ENCODE data around the gene NEK7.
"Not testable (repeated sequence)": the region's sequence is repeated elsewhere in the genome, so short reads cannot be mapped to it uniquely, and the experiment has no call there.

NEK7 gene

GRCh38 chr1:198298640-198299039 is 141.8 kb downstream of the NEK7 start:
- no peak for DNase-seq

DNA sequence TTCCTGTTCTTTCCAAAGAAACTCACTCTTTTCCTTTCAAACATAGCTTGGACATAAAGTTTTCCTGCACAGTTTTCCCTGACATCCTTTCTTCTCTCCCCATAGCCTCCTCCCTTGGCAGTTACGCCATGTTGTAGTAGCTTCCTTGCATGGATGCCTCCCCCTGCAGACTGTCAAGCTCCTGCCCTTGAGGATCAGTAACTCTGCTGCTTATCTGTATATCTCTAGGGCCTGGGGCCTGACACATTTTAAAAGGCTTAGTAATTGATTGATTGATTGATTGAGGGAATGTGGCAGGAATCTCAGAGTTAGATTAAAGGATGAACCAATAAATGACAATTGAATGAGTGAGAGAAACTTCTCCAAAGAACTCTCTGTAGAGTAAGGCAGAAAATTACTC is 143.7 kb downstream of the NEK7 start:
- DNase-seq, result no peak

GRCh38 chr1:198304431-198304830 is 147.6 kb downstream of the NEK7 start:
- DNase-seq, result no peak

DNA sequence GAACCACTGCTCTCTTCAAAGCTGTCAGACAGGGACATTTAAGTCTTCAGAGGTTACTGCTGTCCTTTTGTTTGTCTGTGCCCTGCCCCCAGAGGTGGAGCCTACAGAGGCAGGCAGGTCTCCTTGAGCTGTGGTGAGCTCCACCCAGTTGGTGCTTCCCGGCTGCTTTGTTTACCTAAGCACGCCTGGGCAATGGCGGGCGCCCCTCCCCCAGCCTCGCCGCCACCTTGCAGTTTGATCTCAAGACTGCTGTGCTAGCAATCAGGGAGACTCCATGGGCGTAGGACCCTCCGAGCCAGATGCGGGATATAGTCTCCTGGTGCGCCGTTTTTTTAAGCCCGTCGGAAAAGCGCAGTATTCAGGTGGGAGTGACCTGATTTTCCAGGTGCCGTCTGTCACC is 158.0 kb downstream of the NEK7 start:
- DNase-seq, result not testable (repeated sequence)

DNA sequence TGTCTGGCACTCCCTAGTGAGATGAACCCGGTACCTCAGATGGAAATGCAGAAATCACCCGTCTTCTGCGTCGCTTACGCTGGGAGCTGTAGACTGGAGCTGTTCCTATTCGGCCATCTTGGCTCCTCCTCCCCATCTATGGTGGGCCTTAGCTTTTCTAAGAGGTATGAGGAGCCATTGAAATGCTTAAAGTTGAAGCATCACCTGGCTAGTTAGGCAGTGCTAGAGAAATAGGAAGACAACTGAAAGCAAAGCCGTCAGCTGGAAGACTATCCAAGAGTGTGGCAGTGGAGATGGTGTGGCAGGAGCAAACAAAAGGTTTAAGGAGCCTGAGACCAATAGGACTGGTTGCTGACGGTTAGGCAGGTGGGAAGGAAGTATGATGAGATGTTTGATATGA is 158.5 kb downstream of the NEK7 start:
- not testable (repeated sequence) for DNase-seq

GRCh38 chr1:198316546-198317100 is 159.8 kb downstream of the NEK7 start:
- no peak for DNase-seq

- DNase-seq, result no peak
Observed at GRCh38 chr1:198318085-198318484, 161.3 kb downstream of the NEK7 start.

- DNase-seq, result no peak
Observed at GRCh38 chr1:198320759-198321158, 164.0 kb downstream of the NEK7 start.

- DNase-seq, result no peak
Observed at GRCh38 chr1:198326232-198326631, 169.4 kb downstream of the NEK7 start.

- no peak for DNase-seq
Observed at GRCh38 chr1:198326915-198327314, 170.1 kb downstream of the NEK7 start.

- DNase-seq, result no peak
Observed at GRCh38 chr1:198328458-198329032, 171.7 kb downstream of the NEK7 start.

GRCh38 chr1:198330982-198331615 is 174.3 kb downstream of the NEK7 start:
- no peak for DNase-seq

- DNase-seq, result no peak
Observed at GRCh38 chr1:198333744-198334143, 176.9 kb downstream of the NEK7 start.

- DNase-seq, result no peak
Observed at GRCh38 chr1:198335663-198336062, 178.9 kb downstream of the NEK7 start.

DNA sequence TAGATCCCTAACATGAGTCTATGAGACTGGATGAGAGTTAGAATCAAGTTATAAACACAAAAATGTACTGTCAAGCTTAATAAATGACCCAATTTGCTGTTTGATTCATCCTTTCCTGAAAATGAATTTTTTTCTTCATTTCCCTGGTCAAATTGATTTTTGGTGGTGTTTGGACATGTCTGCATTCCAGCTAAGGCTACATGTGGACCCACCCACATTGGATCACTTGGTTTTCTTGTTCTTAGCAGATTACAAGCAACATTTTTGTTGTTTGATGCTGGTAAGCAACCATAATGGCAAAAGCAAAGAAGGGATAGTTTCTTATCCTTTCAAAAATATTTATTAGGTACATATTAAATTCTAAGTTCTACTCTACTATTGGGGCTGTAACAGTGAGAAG is 181.1 kb downstream of the NEK7 start:
- DNase-seq, result no peak

DNA sequence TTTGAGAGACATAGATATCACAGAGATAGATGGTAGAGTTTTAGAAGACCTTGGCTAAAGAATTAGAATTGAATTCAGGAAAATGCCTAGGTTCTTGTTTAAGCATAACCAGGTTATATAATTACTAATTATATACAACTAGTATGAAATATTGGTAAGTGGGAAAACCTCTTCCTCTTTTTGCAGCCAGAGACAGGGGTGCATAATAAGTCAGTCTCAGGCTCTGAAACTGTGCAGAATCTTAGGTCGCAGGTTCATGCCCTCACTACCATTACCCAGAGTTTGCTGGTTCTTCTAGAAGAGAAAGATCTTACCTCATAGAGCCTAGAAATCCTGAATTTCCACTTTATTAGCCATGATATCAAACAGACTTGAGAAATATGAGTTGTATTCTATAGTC is 183.3 kb downstream of the NEK7 start:
- no peak for DNase-seq

DNA sequence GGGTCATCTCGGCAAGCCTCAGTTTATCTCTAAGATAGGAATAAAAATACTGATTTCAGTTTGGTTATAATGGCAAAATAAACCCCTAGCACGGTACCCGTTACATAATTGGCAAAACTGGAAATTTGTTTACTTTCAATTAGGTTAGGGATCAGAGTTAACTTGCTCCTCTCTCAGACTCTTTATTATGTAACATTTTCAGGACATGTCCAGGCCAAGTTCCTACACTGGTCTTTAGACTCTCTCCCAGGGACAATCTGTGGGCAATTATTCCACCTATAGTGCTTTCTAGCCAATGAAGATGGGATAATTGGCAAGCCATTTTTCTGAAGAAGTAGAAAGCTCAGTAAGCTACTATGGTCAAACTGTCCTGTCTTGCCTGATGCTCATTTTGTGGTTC is 189.4 kb downstream of the NEK7 start:
- DNase-seq, result no peak

- no peak for DNase-seq
Observed at GRCh38 chr1:198350456-198350855, 193.7 kb downstream of the NEK7 start.

DNA sequence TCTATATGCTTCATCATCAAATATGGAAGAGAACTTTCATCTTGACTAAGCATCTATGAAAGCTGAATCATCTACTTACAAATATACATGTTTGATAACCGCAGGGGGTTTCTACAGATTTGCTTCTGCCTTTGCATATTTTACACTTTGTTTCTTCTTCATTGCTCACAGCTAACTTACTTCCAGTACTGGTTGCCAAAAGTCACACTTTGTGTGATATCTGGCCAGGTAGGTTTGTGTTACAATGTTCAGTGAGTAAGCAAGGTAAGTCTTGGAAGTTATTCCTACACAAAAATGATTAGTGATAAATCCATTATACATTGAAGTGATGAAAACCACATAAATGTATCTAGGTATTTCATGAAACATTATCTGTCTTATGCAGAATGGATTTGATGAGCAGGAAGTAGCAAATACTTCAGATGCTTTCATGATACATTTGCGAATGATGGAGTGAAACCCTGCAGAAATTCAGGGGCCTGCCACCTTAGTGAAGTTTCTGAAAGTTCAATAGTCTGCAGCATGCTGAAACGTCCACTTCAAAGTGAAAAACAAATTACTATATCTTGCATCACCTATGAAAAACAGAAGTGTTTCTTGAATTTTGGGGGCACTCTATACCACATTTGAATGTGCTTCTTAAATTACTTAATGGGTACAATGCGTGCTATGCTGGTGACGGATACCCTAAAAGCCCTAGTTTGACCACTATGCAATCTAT is 196.3 kb downstream of the NEK7 start:
- no peak for DNase-seq

GRCh38 chr1:198357937-198358336 is 201.1 kb downstream of the NEK7 start:
- no peak for DNase-seq

- no peak for DNase-seq
Observed at GRCh38 chr1:198359024-198359653, 202.3 kb downstream of the NEK7 start.

DNA sequence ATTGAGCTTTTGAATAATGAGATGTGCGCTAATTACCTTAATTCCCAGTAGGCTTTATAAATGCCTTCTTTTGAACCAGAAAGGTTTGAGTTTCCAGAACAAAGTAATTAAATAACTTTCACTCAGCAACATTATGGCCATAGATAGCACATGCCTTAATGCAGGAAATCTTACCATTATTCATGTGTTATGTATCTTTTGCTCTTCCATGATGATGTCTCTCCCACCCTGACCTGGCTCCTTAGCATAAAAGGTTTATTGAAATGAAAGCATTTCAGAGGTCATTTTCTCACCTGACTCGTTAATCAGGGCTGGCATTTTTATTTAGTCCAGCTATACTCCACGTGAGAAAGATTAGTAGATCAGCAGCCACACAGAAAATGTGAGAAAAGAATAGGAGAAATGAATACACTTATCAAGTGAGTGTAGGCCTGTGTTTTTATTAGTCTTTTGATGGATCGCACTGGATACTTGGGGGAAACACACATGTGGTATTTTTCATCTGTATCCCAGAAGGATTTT is 203.5 kb downstream of the NEK7 start:
- no peak for DNase-seq

GRCh38 chr1:198361237-198361767 is 204.5 kb downstream of the NEK7 start:
- DNase-seq, result no peak
